CD4-positive, alpha-beta T cell (primary cell): ENCODE results near the gene SLC35E2B. TPM values are rescaled to one million over a fixed set of nuclear protein-coding genes. Genes with fewer than 3 reads are reported as not detected.

Experiments
- ATAC-seq: fragments of 200-7000 bp; cut with Tn5 transposase; one replicate; pipeline ENCODE4 v1.10.0; 2022; ENCODE audit warnings: mild to moderate bottlenecking; ENCODE audit not compliant: poor library complexity
- CTCF ChIA-PET: fragments of 350-600 bp; sonication (Branson Sonifier 250); formaldehyde crosslinking; loops from one replicate; lab custom pipeline; 2021; ENCODE audit warnings: antibody characterized with exemption, inconsistent platforms; lab: Charles Lee
- POLR2A ChIA-PET: fragments of 350-600 bp; sonication (Branson Sonifier 250); formaldehyde crosslinking; loops from one replicate; lab custom pipeline; 2021; ENCODE audit warnings: antibody characterized with exemption, inconsistent platforms; lab: Charles Lee
- DNase-seq, 14 experiments: peaks; one replicate each; pipeline ENCODE4 v3.0.0-alpha.2; 2013 to 2020; ENCODE audit warnings: mixed read lengths in 2 of 14
- H3K27ac ChIP-seq, 2 donors: one replicate each; pipeline versions ENCODE4 v1.5.1 to v1.7.0; 2013; ENCODE audit warnings: low read length in 2 of 2, low read depth in 1 of 2, mild to moderate bottlenecking in 1 of 2
- H3K27me3 ChIP-seq, 2 experiments: 1 replicate in 1 of 2; 2 replicates in 1 of 2; pipeline versions ENCODE4 v1.6.1 to v1.7.0; 2013; ENCODE audit warnings: low read length in 2 of 2, control low read depth in 1 of 2, mild to moderate bottlenecking in 1 of 2, moderate library complexity in 1 of 2; ENCODE audit not compliant: insufficient read depth in 2 of 2, control insufficient read depth in 1 of 2
- H3K36me3 ChIP-seq: one replicate; pipeline ENCODE4 v1.6.1; 2013; ENCODE audit warnings: low read length, control low read depth; ENCODE audit not compliant: insufficient read depth
- H3K4me1 ChIP-seq: one replicate; pipeline ENCODE4 v1.6.1; 2013; ENCODE audit warnings: low read length, control low read depth; ENCODE audit not compliant: insufficient read depth
- H3K4me3 ChIP-seq: one replicate; pipeline ENCODE4 v1.5.1; 2013; ENCODE audit warnings: mild to moderate bottlenecking, low read length, moderate library complexity
- H3K9me3 ChIP-seq, 2 experiments: 1 replicate in 1 of 2; 2 replicates in 1 of 2; pipeline versions ENCODE4 v1.6.1 to v1.7.0; 2013; ENCODE audit warnings: low read length in 2 of 2, mild to moderate bottlenecking in 2 of 2, control low read depth in 1 of 2, moderate library complexity in 1 of 2; ENCODE audit not compliant: control insufficient read depth in 1 of 2, insufficient read depth in 1 of 2
- H3K27ac Mint-ChIP-seq: one replicate; pipeline ENCODE4 v1.8.0; 2020; ENCODE audit warnings: mixed read lengths
- H3K27me3 Mint-ChIP-seq: one replicate; pipeline ENCODE4 v1.8.0; 2021; ENCODE audit warnings: mixed read lengths
- H3K36me3 Mint-ChIP-seq: one replicate; pipeline ENCODE4 v1.8.0; 2021; ENCODE audit warnings: low read depth, mixed read lengths
- H3K4me1 Mint-ChIP-seq: one replicate; pipeline ENCODE4 v1.8.0; 2021; ENCODE audit warnings: low read depth, mixed read lengths
- H3K4me3 Mint-ChIP-seq: one replicate; pipeline ENCODE4 v1.8.0; 2020; ENCODE audit warnings: mild to moderate bottlenecking, mixed read lengths
- H3K9me3 Mint-ChIP-seq: one replicate; pipeline ENCODE4 v1.8.0; 2020; ENCODE audit warnings: mixed read lengths
- intact Hi-C, 2 experiments: fragments of 100-400 bp; cut with DNase I in 1 of 2; cut with micrococcal nuclease in 1 of 2; formaldehyde crosslinking; loops; one replicate each; pipeline versions ENCODE4 v1.15.1 to v1.9.0; 2023 to 2025; cut with DNase I, micrococcal nuclease
- total RNA-seq, 174 experiments: library from RNA in 2 of 174; stranded (reverse) in 2 of 174; gene quantifications; one replicate each; pipeline ENCODE4 v1.2.3 and lab custom pipeline; 2021 to 2026
- TF ChIP-seq, protein P1 (sequence below): fragments of 200-600 bp; IDR thresholded peaks from one replicate; pipeline ENCODE4 v1.8.0; 2022; ENCODE audit warnings: antibody characterized with exemption, mild to moderate bottlenecking

SLC35E2B gene
- total RNA-seq, 2 experiments from 2014 or later: 43.9 to 45.3 TPM

DNA sequence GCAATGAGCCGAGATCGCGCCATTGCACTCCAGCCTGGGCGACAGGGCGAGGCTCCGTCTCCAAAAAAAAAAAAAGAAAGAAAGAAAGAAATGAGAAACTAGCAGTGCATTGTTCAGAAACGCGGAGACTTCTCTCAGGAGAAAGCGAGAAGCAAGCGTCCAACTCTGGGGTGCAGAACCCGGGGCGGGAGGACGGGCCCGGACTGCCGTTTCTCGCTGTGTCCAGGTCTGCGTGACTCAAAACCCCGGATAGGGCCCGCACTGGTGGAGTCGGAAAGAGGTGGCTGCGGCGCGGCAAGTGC lies 77.7 kb downstream of the SLC35E2B start:
- POLR2A ChIA-PET: interaction anchor here (0.6 to 4.3 kb wide), 17 partner anchors 8 to 295 kb away, joined by 3 to 137 read pairs (median 10); partner anchors contain the start of genes ATAD3A, AURKAIP1, CCNL2 and CDK11A
- Histone ChIP-seq H3K9me3 (no peaks in the 10 kb centered on the region), H3K27ac (peak overlapping the region; percentile 87 to 99), H3K4me1 (peaks cover 32% of the 10 kb centered on the region), H3K27me3 (no peaks in the 10 kb centered on the region), H3K4me3 (peak overlapping the region; percentile 87), H3K36me3 (no peaks in the 10 kb centered on the region)
- intact Hi-C loops: loop anchor here (1.0 to 5.0 kb wide), 5 partner anchors 16 to 292 kb away; partner anchors contain the start of genes SSU72 (in 2 of the 2), ATAD3A (in 1 of the 2) and CDK11B (in 1 of the 2)
- H3K36me3 Mint-ChIP-seq: peaks cover 21% of the 10 kb centered on the region
- H3K27me3 Mint-ChIP-seq: no peaks in the 10 kb centered on the region
- peak overlapping the region; percentile 100 for H3K27ac Mint-ChIP-seq
- peaks cover 28% of the 10 kb centered on the region for H3K4me1 Mint-ChIP-seq
- peak overlapping the region; percentile 97 for H3K4me3 Mint-ChIP-seq
- no peak for DNase-seq
- peak; percentile 10 for ATAC-seq
- CTCF ChIA-PET: interaction anchor here (1.0 to 1.3 kb wide), 2 partner anchors 15 to 294 kb away, joined by 4 read pairs; no protein-coding TSS in a partner anchor
- TF ChIP-seq, protein P1, sequence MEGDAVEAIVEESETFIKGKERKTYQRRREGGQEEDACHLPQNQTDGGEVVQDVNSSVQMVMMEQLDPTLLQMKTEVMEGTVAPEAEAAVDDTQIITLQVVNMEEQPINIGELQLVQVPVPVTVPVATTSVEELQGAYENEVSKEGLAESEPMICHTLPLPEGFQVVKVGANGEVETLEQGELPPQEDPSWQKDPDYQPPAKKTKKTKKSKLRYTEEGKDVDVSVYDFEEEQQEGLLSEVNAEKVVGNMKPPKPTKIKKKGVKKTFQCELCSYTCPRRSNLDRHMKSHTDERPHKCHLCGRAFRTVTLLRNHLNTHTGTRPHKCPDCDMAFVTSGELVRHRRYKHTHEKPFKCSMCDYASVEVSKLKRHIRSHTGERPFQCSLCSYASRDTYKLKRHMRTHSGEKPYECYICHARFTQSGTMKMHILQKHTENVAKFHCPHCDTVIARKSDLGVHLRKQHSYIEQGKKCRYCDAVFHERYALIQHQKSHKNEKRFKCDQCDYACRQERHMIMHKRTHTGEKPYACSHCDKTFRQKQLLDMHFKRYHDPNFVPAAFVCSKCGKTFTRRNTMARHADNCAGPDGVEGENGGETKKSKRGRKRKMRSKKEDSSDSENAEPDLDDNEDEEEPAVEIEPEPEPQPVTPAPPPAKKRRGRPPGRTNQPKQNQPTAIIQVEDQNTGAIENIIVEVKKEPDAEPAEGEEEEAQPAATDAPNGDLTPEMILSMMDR: no peak
- no peaks in the 10 kb centered on the region for H3K9me3 Mint-ChIP-seq

DNA sequence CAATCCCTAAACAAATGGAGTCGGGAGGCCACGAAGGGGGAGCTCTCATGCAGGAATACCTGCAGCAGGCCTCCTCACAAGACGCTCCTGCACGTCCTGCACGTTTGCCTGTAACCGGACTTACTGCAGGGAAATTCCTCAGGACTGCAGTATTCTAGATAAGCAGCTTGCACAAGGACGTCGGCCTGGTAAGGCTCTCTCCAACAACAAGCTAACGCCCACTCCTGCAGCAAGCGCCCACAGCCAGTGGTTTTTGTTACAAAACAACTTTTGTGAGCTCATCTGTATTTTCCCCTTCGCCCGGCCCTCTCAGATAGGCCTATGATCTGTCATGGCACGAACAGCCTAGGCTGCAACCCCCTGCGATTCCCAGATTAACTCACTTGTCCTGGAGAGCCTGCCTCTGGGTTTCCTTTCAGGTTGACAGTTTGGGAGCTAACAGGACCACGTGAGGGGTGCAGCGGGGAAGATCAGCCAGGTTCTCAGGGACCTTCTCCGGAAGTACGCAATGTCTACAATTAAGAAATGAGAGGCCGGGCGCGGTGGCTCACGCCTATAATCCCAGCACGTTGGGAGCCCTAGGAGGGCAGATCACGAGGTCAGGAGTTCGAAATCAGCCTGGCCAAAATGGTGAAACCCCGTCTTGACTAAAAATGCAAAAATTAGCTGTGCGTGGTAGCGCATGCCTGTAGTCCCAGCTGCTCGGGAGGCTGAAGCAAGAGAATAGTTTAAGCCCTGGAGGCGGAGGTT lies 78.2 kb downstream of the SLC35E2B start:
- Histone ChIP-seq H3K4me3 (peak overlapping the region; percentile 87), H3K9me3 (no peaks in the 10 kb centered on the region), H3K4me1 (peaks cover 32% of the 10 kb centered on the region), H3K27ac (peak overlapping the region; percentile 87 to 99), H3K36me3 (no peaks in the 10 kb centered on the region), H3K27me3 (no peaks in the 10 kb centered on the region)
- ChIA-PET CTCF (interaction anchor here (1.0 to 1.3 kb wide), 2 partner anchors 16 to 295 kb away, joined by 4 read pairs; no protein-coding TSS in a partner anchor), POLR2A (interaction anchor here (0.6 to 4.3 kb wide), 18 partner anchors 8 to 295 kb away, joined by 3 to 137 read pairs (median 7); partner anchors contain the start of genes ATAD3A, AURKAIP1, CCNL2 and CDK11A)
- Mint-ChIP-seq H3K4me3 (peak overlapping the region; percentile 97), H3K36me3 (peaks cover 21% of the 10 kb centered on the region), H3K4me1 (peaks cover 28% of the 10 kb centered on the region), H3K27me3 (no peaks in the 10 kb centered on the region), H3K9me3 (no peaks in the 10 kb centered on the region), H3K27ac (peak overlapping the region; percentile 100)
- peak; percentile 49 for ATAC-seq
- peak in 13 of 14 experiments; percentile 40 to 87 (median 64) for DNase-seq
- TF ChIP-seq, protein P1: no peak
- intact Hi-C loops: loop anchor here (1.0 to 2.0 kb wide), 2 partner anchors 16 to 40 kb away; partner anchors contain the start of gene SSU72 (in 1 of the 2)

DNA sequence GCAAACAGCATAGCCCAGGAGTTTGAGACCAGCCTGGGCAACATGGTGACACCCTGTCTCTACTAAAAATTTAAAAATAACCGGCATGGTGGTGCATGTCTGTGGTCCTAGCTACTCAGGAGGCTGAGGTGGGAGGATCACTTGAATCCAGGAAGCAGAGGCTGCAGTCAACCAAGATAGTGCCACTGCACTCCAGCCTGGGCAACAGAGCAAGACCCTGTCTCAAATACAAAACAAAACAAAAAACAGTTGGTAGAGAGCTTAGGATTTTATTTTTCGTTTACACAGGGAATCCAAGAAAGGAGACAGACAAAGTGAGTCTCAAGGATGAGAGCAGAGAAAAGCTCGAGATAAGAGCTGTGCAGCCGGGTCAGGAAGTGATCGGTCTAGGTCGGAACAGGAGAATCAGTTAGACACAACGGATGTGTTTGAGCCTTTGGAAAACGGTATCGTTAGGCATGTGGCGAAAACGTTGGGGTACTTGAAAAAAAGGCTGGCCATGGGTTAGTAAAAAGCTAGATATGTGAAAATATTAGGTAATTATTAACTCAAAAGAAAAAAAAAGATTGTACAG lies 79.0 kb downstream of the SLC35E2B start:
- peak overlapping the region; percentile 100 for H3K27ac Mint-ChIP-seq
- no peaks in the 10 kb centered on the region for H3K9me3 ChIP-seq
- intact Hi-C loops: loop anchor here (1.0 to 2.0 kb wide), 2 partner anchors 17 to 39 kb away; partner anchors contain the start of gene SSU72 (in 1 of the 2)
- peaks cover 21% of the 10 kb centered on the region for H3K36me3 Mint-ChIP-seq
- POLR2A ChIA-PET: interaction anchor here (0.9 to 4.3 kb wide), 11 partner anchors 9 to 296 kb away, joined by 4 to 137 read pairs (median 12); partner anchors contain the start of genes CCNL2, FNDC10, MMP23B and MRPL20
- DNase-seq (no peak), ATAC-seq (no peak)
- H3K4me3 ChIP-seq: peak overlapping the region; percentile 87
- TF ChIP-seq, protein P1: no peak
- H3K27ac ChIP-seq: peak overlapping the region in 1 of 2 donors; percentile 99
- CTCF ChIA-PET: interaction anchor here (0.6 to 1.0 kb wide), 3 partner anchors 16 to 296 kb away, joined by 3 to 4 read pairs (median 3); no protein-coding TSS in a partner anchor
- H3K9me3 Mint-ChIP-seq: no peaks in the 10 kb centered on the region
- no peaks in the 10 kb centered on the region for H3K27me3 Mint-ChIP-seq
- H3K4me1 Mint-ChIP-seq: peaks cover 28% of the 10 kb centered on the region
- H3K27me3 ChIP-seq: no peaks in the 10 kb centered on the region
- H3K4me1 ChIP-seq: peaks cover 32% of the 10 kb centered on the region
- H3K4me3 Mint-ChIP-seq: peak overlapping the region; percentile 97
- no peaks in the 10 kb centered on the region for H3K36me3 ChIP-seq
